BJ (cell line): Measurements from ENCODE around the gene MLX. TPM values are rescaled to one million over a fixed set of nuclear protein-coding genes. Genes with fewer than 3 reads are reported as not detected.

Experiments
- CTCF ChIA-PET: fragments of 350-600 bp; formaldehyde crosslinking; extraction: SDS; loops from one replicate; lab custom pipeline; 2021; ENCODE audit warnings: antibody characterized with exemption, inconsistent platforms; lab: Yijun Ruan, JAX
- POLR2A ChIA-PET: fragments of 300-600 bp; sonication (Branson Sonifier 250); formaldehyde crosslinking; extraction: SDS; loops from one replicate; lab custom pipeline; 2021; ENCODE audit warnings: antibody characterized with exemption; lab: Charles Lee
- DNase-seq: peaks from one replicate; pipeline ENCODE4 v3.0.0-alpha.2; 2011; ENCODE audit warnings: low read depth
- H3K27me3 ChIP-seq: 2 replicates; pipeline ENCODE4 v1.6.0; 2011; ENCODE audit warnings: low read length; ENCODE audit not compliant: control insufficient read depth, insufficient read depth
- H3K36me3 ChIP-seq: 2 replicates; pipeline ENCODE4 v1.5.1; 2011; ENCODE audit warnings: low read length; ENCODE audit not compliant: control insufficient read depth, insufficient read depth
- H3K4me3 ChIP-seq: 2 replicates; pipeline ENCODE4 v1.5.1; 2011; ENCODE audit warnings: low read depth, mild to moderate bottlenecking, control low read depth, low read length
- CTCF ChIP-seq: IDR thresholded peaks from 2 replicates; pipeline ENCODE4 v1.5.1; 2011; ENCODE audit warnings: low read depth, mild to moderate bottlenecking, control low read depth, inconsistent platforms, low read length, moderate library complexity; ENCODE audit not compliant: insufficient read depth
- polyA plus RNA-seq: library from polyadenylated mRNA; depleted of rRNA; stranded (reverse); fragments of >200 nt; gene quantifications from 2 replicates; pipeline ENCODE4 v1.2.3, GENCODE V29; 2011

The MLX gene
- polyA plus RNA-seq, 1 experiment = 50.1 TPM

DNA sequence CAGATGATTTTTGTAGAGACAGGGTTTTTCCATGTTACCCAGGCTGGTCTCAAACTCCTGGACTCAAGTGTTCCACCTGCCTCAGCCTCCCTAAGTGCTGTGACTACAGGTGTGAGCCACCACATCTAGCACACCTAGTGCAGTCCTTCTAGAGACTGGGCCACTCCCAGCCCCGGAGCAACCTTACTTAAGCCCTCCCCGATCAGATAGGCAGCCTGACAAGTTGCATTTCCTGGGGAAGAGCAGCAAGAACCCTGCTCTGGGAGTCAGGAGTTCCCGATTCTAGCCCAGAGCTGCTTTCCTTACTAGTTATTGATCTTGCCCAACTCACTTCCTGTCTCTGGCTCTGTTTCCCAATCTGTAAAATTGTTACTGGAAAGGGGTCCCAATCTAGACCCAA, 37.8 kb upstream of the MLX start:
- Histone ChIP-seq H3K36me3 (no peaks in the 10 kb centered on the region), H3K27me3 (no peaks in the 10 kb centered on the region), H3K4me3 (no peak overlapping the region)
- no peak for TF ChIP-seq CTCF
- DNase-seq = no peak
- POLR2A ChIA-PET = no interaction called here
- CTCF ChIA-PET = interaction anchor here (1.0 to 4.2 kb wide), 3 partner anchors 11 to 217 kb away, joined by 3 to 24 read pairs (median 8); no protein-coding TSS in a partner anchor

DNA sequence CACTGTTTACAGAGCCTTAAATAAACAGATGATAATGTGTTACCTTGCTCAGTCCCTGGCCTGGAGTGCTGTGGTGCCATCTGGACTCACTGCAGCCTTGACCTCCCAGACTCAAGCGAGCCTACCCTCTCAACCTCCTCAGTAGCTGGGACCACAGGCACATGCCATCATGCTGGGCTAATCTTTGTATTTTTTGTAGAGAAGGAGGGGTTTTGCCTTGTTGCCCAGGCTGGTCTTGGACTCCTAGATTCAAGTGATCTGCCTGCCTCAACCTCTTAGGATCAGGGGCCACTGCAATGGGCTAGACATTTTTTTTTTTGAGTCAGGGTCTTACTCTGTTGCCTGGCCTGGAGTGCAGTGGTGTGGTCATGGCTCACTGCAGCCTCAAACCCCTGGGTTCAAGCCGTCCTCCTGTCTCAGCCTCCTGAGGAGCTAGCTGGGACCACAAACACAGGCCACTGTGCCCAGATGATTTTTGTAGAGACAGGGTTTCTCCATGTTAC, 35.9 kb upstream of the MLX start:
- CTCF ChIA-PET = interaction anchor here (0.6 to 2.0 kb wide), 7 partner anchors 10 to 243 kb away, joined by 3 to 8 read pairs (median 3); no protein-coding TSS in a partner anchor
- POLR2A ChIA-PET = no interaction called here
- Histone ChIP-seq H3K36me3 (no peaks in the 10 kb centered on the region), H3K27me3 (no peaks in the 10 kb centered on the region), H3K4me3 (no peak overlapping the region)
- no peak for DNase-seq
- no peak for TF ChIP-seq CTCF

GRCh38 chr17:42531455-42532354, 35.2 kb upstream of the MLX start:
- no peaks in the 10 kb centered on the region for H3K27me3 ChIP-seq
- TF ChIP-seq CTCF = peak; percentile 51
- peak overlapping the region; percentile 44 for H3K4me3 ChIP-seq
- no peaks in the 10 kb centered on the region for H3K36me3 ChIP-seq
- POLR2A ChIA-PET = no interaction called here
- CTCF ChIA-PET = interaction anchor here (0.6 to 2.0 kb wide), 6 partner anchors 9 to 118 kb away, joined by 3 to 6 read pairs (median 3); no protein-coding TSS in a partner anchor
- DNase-seq = no peak

GRCh38 chr17:42535155-42536047, 31.5 kb upstream of the MLX start:
- POLR2A ChIA-PET = interaction anchor here (0.6 to 1.2 kb wide), 2 partner anchors 164 to 211 kb away, joined by 3 to 4 read pairs; no protein-coding TSS in a partner anchor
- DNase-seq = no peak

More at GRCh38 chr17:42535155-42536047, 31.5 kb upstream of the MLX start:
- CTCF ChIA-PET = interaction anchor here (0.8 to 2.1 kb wide), 9 partner anchors 8 to 223 kb away, joined by 3 to 11 read pairs (median 3); no protein-coding TSS in a partner anchor
- Histone ChIP-seq H3K36me3 (peaks cover 7% of the 10 kb centered on the region), H3K4me3 (peak overlapping the region; percentile 48), H3K27me3 (no peaks in the 10 kb centered on the region)
- no peak for TF ChIP-seq CTCF
